ENCODE data around the gene SYT6. TPM values are rescaled to one million over a fixed set of nuclear protein-coding genes. Genes with fewer than 3 reads are reported as not detected.

SYT6 gene
- total and polyA plus RNA-seq, 2 experiments from 2014 or later: 0.09 TPM; not detected in 1

DNA sequence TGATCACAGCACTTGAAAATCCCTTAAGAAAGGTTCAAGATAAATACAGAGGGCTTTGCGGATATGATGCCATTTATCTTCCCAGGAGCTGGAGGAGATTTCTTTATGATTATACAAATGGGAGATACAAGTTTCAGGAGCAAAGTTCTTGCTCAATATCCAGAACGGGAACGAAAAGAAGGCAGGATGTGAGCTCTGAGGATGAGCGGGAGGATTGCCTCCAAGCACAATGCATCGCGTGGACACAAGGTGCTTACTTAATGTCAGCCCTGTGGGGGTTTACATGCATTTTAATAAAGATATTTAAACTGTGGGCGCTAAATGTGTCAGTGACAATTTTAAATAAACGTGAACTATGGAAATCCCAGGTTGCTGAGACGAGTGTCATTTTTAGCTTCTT is 59.0 kb downstream of the SYT6 start:
- Histone ChIP-seq H3K36me3 (no peaks in the 10 kb centered on the region), H3K27ac (no peak overlapping the region), H3K4me1 (ENCODE audit: low read depth) (peaks cover 19% of the 10 kb centered on the region), H3K9me3 (ENCODE audit: low read depth) (no peaks in the 10 kb centered on the region), H3K4me3 (no peak overlapping the region), H3K27me3 (peaks cover 5% of the 10 kb centered on the region)
- DNase-seq (ENCODE audit: low read depth in 1 of 2, low spot score in 1 of 2): no peak
- no peak for TF ChIP-seq CTCF (IDR thresholded peaks at IDR 0.05; ENCODE audit: low read depth, low read length)

- H3K4me1 ChIP-seq (ENCODE audit: low read depth): peaks cover 19% of the 10 kb centered on the region
- peak in 1 of 2 donors; percentile 26 for DNase-seq (ENCODE audit: low read depth in 1 of 2, low spot score in 1 of 2)
- no peak overlapping the region for H3K27ac ChIP-seq
- H3K4me3 ChIP-seq: no peak overlapping the region
- no peaks in the 10 kb centered on the region for H3K36me3 ChIP-seq
- no peaks in the 10 kb centered on the region for H3K9me3 ChIP-seq (ENCODE audit: low read depth)
- peaks cover 5% of the 10 kb centered on the region for H3K27me3 ChIP-seq
- no peak for TF ChIP-seq CTCF (IDR thresholded peaks at IDR 0.05; ENCODE audit: low read depth, low read length)
Observed at GRCh38 chr1:114094363-114094634, 59.4 kb downstream of the SYT6 start.

- peaks cover 9% of the 10 kb centered on the region for H3K27me3 ChIP-seq
- H3K36me3 ChIP-seq: no peaks in the 10 kb centered on the region
- H3K4me3 ChIP-seq: no peak overlapping the region
- no peak for TF ChIP-seq CTCF (IDR thresholded peaks at IDR 0.05; ENCODE audit: low read depth, low read length)
- peak in 1 of 2 donors; percentile 30 for DNase-seq (ENCODE audit: low read depth in 1 of 2, low spot score in 1 of 2)
- H3K27ac ChIP-seq: no peak overlapping the region
- H3K9me3 ChIP-seq (ENCODE audit: low read depth): no peaks in the 10 kb centered on the region
- peaks cover 19% of the 10 kb centered on the region for H3K4me1 ChIP-seq (ENCODE audit: low read depth)
Observed at GRCh38 chr1:114093624-114094362, 59.9 kb downstream of the SYT6 start.

- no peak for TF ChIP-seq CTCF (IDR thresholded peaks at IDR 0.05; ENCODE audit: low read depth, low read length)
- DNase-seq (ENCODE audit: low read depth in 1 of 2, low spot score in 1 of 2): no peak
- H3K4me1 ChIP-seq (ENCODE audit: low read depth): peaks cover 19% of the 10 kb centered on the region
- no peaks in the 10 kb centered on the region for H3K9me3 ChIP-seq (ENCODE audit: low read depth)
- H3K36me3 ChIP-seq: no peaks in the 10 kb centered on the region
- H3K27ac ChIP-seq: no peak overlapping the region
- H3K4me3 ChIP-seq: no peak overlapping the region
- H3K27me3 ChIP-seq: peaks cover 9% of the 10 kb centered on the region
Observed at GRCh38 chr1:114092186-114093062, 61.2 kb downstream of the SYT6 start.

DNA sequence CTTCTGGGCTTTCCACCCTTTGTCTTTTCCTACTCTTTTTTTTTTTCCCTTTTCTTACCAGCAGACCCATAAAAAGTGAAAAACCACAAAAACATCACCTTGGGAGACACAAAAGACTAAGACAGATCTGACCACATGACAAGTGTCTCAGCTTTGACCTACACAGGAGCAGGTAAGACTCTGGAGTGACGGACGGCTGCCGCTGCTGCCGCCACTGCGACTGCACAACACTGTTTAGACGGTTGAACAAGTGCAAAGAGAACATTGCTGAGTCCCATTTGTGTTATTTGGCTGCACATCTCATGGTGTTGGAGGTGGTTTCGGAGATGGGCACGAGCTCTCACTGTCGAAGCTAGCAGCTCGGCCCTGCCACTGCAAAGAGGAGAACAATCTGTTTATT is 62.0 kb downstream of the SYT6 start:
- H3K27ac ChIP-seq: no peak overlapping the region
- TF ChIP-seq CTCF (IDR thresholded peaks at IDR 0.05; ENCODE audit: low read depth, low read length): no peak
- no peak overlapping the region for H3K4me3 ChIP-seq
- peaks cover 19% of the 10 kb centered on the region for H3K4me1 ChIP-seq (ENCODE audit: low read depth)
- DNase-seq (ENCODE audit: low read depth in 1 of 2, low spot score in 1 of 2): no peak
- no peaks in the 10 kb centered on the region for H3K36me3 ChIP-seq
- no peaks in the 10 kb centered on the region for H3K9me3 ChIP-seq (ENCODE audit: low read depth)
- peaks cover 9% of the 10 kb centered on the region for H3K27me3 ChIP-seq
